ENCODE measurements around the gene CHMP6.

The CHMP6 gene

DNA sequence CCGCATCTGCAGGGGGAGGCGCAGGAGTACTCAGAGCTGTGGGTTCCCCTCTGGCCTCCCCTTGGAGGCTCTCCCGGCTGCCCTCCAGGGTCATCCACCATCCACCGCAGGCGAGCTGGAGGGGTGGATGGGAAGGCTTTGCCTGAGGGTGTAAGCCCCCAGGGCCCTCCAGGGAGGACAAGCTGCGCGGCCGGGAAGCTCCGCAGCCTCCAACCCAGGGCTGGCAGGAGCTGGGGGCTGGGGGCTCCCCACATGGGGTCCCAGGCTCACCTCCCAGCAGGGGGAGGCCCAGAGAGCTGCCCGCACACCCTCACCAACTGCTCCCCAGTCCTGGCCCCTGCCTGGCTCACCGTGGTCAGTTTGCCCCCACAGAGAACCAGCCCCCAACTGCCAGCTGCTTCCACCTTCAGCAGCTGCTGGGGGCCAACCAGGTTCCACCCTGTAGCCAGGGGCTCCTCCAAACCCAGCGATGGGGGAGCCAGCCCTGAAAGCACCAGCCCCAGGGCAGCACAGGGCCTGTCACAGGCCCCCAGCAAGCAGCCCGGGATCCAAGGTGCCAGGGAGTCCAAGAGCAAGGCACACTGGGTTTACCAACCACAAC, 19.8 kb upstream of the CHMP6 start:
- DNase-seq, result no peak

DNA sequence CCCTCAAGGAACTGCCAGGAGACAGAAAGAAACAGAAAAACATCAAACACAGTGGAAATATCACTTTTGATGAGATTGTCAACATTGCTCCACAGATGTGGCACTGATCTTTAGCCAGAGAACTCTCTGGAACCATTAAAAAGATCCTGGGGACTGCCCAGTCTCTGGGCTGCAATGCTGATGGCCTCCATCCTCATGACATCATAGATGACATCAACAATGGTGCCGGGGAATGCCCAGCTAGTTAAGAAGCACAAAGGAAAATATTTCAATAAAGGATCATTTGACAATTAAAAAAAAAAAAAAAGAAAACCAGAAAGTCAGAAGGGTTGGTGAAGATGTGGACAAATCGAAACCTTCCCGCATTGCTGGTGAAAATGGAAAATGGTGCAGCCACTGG, 14.9 kb upstream of the CHMP6 start:
- DNase-seq, result no peak

DNA sequence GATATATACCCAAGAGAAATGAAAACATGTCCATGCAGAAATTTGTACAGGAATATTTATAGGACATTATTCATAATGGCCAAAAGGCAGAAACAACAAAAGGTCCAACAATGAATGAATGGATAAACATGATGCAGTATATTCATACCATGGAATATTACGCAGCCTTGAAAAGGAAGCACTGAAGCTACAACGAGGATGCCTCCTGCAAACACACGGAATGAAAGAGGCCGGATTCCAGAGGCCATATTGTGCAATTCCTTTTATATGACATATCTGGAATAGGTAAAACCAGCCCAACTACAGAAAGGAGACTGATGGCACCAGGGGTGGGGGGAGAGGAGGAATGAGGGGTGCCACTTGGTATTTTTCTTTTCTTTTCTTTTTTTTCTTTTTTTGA, 14.5 kb upstream of the CHMP6 start:
- no peak for DNase-seq

DNA sequence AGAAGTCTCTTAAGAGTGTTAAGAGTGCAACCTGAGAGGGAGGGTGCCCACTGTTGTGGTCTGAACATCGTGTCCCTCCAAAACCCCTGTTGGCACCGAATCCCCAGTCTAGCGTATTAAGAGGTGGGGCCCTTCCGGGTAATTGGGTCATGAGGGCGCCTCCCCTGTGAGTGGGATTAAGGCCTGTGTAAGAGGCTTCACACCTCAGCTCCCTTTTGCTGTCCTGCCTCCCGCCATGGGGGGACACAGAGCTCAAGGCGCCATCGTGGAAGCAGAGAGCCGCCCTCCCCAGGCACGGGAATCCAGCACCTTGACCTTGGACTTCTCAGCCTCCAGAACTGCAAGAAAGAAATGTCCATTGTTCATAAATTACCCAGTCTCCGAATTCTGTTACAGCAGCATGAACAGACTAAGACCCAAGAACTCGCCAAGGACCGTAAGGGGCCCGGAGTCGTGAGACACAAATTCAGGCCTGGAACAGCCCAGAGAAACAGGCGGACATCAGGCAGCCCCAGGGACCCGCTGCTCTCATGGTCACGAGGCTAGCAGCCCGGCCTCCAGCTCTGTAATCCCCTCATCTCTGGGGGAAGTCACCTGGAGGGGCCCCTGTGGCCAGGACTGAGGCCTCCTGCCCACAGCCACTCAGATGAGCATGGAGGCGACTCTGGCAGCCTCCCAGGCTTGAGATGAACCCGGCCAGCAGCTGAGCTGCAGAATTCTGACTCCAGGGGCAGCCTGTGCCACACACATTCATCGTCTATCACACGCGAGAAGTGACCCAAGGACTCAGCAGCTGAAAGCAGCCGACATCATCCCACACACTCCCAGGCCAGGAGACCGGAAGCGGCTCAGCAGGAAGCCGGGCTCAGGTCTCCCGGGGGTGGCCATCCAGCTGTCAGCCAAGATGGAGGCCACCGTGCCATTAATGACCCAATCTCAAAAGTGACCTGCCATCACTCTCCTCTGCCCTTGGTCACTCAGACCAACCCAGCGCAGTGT, 12.8 kb upstream of the CHMP6 start:
- no peak for DNase-seq

DNA sequence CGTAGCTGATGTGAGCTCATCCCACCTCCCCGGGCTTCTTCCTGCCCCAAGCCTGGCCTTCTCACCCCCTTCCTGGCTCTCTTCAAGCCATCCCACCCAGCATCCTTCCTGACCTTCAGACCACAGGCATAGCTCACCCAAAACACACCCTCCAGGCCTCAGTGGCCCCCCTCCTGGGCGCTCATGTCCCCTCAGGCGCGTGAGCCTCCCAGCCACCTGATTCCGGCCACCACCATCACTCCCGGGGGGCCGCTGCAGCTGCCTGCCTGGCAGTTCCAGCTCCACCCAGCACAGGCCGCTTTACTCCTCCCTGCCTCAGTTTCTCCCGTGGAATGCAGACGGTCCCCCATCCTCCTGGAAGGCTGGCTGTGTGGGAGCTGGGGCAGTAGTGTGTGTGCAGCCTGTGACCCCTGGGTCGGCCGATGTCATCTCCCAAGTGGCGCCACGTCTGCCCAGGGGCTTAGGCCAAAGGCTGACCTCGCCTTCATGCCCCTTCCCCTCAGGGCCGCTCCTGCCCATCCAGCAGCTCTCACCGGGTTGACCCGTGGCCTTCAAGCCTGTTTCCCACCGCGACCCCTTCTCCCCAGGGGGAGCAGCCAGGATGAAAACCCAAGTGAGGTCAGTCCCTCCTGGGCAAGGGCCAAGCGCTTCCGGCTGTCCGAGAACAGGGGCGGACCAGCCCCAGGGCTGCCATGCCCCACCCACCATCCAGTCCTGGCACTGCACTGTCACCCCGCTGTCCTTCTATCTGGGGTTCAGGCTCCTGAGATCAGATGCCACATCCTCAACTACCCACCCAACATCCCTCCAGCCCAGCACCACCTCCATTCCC, 11.9 kb upstream of the CHMP6 start:
- no peak for DNase-seq

DNA sequence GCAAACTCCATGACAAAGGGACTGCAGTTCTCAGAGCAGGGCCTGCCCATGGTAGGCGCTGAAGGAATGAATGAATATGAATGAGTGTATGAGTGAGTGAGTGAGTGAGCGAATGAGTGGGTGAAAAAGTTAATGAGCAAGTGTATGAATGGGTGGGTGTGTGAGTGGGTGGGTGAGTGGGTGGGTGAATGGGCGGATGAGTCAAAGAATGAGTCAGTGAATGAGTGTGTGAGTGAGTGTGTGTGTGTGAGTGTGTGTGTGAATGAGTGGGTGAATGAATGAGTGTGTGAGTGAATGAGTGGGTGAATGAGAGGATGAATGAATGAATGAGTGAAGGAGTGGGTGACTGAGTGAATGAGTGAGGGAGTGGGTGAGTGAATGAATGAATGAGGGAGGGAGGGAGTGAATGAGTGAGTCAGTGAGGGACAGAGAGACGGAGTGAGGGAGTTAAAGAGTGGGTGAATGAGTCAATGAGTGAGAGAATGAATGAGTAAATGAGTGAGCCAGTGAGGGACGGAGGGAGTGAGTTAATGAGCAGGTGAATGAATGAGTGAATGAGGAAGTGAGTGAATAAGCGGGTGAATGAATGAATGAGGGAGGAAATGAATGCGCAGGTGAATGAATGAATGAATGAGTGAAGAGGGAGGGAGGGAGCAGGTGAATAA, 11.1 kb upstream of the CHMP6 start:
- no peak for DNase-seq

DNA sequence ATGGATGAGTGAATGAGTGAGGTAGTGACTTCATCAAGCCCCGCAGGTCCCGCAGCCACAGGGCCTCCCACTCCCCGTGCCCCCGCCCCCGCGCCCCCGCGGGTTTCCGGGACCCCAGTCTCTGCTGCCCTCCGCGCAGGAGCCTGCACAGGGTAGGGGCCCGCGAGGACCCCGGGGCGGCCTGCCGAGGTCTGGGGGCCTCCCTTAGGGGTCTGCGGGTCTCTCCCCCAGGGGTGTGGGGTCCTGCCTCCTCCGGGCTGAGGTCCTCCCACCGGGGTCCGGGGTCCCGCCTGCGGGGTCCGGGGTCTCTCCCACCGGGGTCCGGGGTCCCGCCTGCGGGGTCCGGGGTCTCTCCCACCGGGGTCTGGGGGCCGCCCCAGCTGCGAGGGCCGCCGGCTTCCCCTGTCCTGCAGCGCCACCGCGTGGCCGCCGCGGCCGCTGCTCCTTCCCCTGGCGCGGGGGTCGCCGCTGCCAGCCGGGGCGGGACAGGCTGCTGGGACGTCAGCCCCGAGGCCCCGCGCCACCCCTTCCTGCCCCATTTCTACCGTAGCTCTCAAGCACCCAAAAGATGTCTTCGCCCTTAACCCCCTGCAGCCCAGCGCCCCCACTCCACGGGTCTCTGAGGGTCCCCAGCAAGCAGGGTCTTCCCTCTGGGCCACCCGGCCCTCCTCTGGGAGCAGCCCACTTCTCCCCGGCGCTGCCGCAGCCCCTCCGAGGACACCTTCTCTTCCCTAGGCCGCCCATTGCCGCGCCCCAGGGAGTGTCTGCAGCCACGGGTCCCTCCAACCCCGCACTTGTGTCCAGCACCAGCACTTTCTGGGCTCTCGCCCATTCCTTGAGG, 10.4 kb upstream of the CHMP6 start:
- no peak for DNase-seq

DNA sequence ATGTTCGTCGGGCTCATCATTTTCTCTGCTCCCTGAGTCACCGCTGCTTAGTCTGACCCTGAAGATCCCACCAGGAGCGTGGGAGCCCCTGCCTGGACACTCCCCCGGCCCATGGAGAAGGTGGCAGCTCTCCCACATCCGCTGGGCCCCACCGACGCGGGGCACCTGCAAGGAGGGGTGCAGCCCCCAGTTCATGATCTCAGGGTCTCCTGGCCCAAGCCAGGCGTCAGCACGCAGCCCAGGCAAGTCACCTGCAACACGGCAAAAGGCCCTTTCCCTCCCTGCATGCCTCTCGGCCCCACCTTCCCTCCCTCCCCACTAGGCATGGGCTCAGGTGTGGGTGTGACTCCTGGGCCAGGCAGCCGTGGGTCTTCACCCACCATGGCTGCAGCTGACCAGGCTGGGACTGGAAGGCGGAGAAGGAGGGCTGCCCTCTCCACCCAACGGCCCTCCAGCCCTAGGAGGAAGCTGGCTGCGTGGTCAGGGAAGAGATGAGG, 9.7 kb upstream of the CHMP6 start:
- no peak for DNase-seq

DNA sequence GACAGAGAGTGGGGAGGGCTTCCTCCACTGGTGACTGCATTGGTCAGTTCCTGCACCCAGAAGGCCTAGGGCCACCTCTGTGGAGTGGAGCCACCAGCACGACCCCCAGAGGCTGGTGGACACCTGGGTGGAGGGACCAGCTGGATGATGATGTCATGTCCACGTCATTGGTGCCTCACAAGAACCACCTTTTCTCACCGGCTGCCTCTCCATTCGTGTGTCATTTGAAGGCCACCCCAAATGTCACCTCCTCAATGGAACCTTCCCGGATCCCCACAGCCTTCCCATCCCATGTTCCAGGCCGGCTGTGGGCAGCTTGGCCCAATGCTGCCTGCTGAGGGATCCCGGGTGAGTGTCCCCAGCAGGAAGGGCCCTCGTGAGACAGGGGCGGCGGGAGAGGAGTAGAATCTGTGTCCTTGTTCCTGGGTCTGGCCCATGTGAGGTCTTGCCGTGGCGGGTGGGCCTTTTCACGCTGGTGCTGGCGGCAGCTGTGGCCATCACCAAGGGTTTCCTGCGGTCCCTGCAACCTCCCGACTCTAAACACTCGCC, 9.1 kb upstream of the CHMP6 start:
- DNase-seq, result no peak

DNA sequence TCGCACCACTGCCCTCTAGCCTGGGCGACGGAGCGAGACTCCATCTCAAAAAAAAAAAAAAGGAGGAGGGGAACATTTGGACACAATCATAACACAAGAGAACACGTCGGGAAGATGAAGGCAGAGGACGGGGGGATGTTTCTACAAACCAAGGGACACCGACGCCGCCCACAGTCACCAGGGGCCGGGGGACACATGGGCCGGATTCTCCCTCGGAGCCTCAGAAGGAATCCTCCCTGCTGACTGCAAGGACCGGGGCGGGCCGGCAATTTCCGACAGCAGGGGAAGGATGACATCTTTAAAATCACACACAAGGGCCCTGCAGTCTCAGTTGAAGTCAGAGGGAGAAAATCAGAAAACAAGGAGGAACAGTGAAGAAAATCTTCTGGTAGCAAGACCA, 8.1 kb upstream of the CHMP6 start:
- DNase-seq, result no peak

DNA sequence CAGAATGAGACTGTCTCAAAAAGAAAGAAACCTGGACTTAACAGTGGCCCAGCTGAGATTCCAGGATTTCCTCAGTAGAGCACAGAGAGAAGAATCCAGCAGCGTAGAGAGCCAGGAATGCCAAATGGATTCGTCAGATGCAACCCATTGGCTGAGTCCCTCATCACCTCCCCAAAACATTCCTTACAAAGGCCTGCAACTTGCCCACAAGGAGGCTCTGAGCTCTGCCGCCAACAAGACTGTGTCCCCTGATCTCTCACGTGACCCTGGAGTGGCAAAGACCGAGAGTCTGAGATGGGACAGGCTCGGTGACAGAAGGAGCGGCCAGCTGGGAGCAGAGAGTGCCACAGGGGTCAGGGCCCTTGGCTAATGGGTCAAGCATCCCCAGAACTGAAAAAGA, 6.9 kb upstream of the CHMP6 start:
- no peak for DNase-seq

DNA sequence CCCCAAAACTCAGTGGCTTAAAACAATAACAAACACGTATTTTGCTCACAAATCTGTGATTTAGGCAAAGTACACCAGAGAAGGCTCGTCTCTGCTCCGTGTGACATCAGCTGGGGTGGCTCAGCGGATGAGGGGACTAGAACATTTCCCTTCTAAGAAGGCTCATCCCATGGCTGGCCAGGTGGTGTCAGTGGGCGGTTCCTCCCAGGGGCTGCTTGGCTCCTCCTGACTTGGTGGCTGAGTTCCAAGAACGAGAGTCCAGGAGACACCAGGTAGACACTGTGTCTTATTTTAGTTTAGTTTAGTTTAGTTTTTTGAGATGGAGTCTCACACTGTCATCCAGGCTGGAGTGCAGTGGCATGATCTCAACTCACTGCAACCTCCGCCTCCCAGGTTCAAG, 5.6 kb upstream of the CHMP6 start:
- DNase-seq, result no peak

DNA sequence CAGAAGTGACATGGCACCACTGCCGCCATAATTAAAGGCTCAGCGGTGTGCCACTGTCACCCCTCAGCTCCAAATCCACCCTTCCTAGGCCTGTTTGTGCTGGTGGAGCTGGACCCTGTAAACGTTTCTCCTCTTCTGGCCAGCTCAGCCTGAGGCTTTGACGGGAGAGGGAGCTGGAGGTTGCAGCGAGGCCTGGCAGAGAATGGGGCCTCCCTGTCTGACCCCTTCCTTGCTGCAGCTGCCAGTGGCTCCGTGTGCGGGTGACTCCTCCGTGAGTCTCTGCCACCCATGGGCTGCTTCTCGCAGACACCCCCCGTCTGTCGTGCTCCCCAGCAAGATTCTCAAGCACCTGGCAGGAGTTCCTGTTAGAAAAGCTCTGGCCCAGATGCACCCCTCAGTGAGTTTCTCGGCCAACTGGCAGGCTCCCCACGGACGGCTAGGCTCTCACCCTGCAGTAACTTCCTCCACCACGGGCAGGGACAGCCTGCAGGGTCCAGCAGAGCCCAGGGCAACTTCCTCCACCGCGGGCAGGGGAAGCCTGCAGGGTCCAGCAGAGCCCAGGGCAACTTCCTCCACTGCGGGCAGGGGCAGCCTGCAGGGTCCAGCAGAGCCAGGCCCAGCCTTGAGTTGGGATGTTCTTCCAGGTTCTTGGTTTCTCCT, 4.7 kb upstream of the CHMP6 start:
- DNase-seq, result no peak

DNA sequence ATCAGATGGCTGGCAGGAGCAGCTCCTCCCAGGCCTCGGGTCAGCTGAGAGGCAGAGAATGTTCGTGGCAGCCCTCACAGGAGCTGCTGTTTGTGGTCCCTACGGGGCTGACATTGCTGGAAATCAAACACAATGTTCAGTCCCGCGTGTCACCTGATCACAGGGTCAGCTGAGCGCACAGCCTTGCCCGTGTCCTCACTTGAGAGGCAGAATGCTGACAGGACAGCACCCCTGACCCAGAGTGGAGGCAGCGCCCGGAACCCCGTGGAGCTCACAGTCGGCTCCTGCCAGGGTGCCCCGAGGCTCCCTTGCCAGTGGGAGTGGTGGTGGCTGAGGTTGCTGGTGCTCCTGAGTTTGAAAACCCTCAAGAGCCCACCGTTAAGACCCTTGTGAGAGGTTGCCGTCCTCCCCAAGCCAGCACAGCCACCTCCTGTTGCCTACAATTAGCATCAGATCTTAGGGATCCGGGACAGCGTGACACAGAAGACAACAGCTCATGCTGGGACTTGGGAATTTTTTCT, 3.6 kb upstream of the CHMP6 start:
- no peak for DNase-seq

DNA sequence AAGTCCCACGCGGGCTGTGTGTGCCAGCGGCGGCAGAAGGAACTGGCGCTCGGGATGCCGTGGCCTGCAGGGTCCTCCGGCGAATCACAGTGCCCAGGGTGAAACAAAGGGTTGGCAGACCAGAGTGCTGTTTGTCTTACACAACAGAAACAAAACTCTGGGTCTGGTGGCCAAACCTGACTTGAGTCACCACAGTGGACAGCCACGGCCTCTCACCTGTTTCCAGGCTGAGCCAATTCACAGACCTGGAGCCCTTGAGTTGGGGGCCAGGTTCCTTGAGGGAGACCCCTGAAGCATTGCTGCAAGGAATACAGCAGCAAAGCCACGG, 2.1 kb upstream of the CHMP6 start:
- DNase-seq, result no peak

DNA sequence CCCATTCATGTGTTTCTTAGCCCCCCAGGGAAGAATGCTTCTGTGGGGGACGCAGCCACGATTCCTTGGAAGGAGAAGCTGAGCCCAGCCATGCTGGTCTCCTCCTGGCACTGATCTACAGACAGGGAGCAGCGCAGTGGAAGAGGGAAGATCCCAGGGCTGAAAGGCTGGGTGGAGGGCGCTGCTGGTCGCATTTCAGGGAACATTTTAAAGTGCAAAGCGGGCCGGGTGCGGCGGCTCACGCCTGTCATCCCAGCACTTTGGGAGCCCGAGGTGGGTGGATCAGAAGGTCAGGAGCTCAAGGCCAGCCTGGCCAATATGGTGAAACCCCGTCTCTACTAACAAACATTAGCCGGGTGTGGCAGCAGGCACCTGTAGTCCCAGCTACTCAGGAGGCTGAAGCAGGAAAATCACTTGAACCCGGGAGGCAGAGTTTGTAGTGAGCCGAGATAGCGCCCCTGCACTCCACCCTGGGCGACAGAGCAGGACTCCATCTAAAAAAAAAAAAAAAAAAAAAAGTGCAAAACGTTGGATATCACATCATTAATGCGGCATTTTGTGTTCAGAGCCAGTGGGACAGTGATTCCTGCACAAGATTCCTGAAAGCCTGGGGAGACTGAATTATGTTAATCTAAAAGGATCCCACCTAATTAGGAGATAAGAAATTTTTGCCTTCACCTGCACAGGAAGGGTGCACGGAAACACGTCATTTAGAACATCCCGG, 558 bp upstream of the CHMP6 start:
- DNase-seq, result no peak

DNA sequence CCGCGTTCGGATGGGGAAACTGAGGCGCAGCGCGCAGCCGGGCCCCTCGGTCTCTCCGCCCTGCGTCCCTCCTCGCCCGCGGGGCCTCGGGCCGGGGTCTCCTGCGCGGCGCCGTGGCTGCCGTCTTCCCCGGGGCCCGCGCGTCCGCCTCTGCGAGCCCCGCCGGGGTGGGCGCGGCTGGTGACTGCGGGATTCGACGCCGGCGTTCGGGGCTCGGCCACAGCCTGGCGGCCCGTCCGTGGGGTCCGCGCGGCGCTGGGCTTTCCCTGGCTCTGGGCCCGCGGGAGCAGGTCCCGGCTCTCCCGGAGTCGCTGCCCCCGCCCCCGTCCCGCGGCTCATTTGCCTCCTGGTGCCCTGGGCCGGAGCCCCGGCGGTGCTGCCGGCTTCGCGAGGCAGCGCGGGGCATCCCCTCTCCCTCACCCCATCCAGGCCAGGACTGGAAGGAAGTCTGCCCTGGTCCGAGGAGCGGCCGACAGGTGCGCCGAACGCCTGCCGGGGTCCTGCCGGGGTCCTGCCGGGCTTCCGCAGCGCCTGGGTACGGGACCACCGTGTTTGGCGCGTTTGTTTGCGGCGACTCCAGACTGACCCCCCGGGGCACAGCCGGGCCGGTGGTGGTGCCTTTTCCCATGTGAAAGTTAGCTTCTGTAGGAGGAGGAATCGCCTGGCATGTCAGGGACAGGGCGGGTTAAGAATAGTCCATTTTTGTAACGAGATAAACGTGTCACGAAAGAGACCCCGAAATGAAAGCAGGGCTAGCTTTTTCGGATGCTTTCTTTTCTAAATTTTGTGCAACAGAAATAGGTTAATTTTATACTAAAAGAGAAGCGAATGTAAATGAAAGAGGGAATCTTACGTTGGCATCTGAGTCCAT, 671 bp downstream of the CHMP6 start:
- no peak for DNase-seq

DNA sequence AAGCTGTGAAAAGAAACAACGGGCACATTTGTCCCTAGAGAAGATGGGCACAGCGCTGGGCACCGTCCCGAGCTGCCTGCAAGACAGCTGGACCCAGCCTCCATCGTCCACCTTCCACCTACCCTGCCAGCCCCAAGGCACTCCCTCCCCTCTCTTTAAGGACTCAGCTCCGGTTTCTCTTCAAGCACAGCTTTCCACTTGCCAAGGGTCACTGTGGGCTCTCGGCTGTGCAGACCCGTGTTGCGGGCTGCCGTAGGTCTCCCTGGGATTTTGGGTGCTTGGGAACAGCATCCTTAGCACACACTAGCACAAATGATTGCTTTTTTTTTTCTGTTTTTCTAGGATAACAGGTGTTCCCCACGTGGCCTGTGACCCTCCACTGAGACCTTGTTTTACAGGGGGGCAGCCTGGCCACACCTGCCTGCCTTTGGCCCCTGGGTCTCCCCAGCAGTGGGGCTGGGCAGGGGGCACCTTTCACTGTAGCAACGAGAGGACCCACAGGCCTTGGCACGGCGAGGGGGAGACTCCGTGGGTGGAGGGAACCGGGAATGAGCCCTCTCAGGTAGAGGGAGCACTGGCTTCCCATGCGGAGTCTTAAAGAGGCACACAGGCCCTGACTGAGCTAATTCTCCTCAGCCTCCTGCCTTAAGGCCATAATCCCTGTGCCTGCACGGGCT, 1.4 kb downstream of the CHMP6 start:
- DNase-seq, result no peak

DNA sequence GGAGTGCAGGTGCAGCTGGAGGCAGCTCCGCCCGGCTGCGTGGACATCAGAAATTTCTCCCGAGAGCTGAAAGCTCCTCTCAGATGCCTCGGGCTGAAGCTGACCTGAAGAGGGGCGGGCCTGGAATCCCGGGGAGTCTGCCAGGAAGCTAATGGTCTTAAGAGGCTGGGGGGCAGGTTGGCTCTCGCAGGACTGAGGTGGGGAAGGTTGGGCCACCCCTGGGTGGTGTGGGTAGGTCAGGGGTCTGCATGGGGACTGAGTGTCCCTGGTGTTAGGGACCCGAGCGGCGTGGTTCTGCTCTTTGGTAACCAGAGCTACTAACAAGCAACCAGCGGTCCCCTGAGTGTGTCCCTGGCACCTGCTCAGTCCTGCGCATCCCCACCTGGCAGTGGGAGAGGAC, 3.5 kb downstream of the CHMP6 start:
- DNase-seq, result no peak
